Type B pancreatic cell (in vitro differentiated cells): ENCODE data around the gene ABHD18. TPM values are rescaled to one million over a fixed set of nuclear protein-coding genes. Genes with fewer than 3 reads are reported as not detected.
"Not testable (repeated sequence)": the region's sequence is repeated elsewhere in the genome, so short reads cannot be mapped to it uniquely, and the experiment has no call there.

Experiments used
- DNase-seq: peaks from one replicate; pipeline ENCODE4 v3.0.0; 2021; ENCODE audit warnings: mixed read lengths; ENCODE audit not compliant: unreplicated experiment; ENCODE audit errors: extremely low spot score
- H3K27ac Mint-ChIP-seq: 2 replicates; pipeline ENCODE4 v1.8.0; 2021; ENCODE audit warnings: mild to moderate bottlenecking, mixed read lengths
- H3K27me3 Mint-ChIP-seq: 2 replicates; pipeline ENCODE4 v1.8.0; 2021; ENCODE audit warnings: mixed read lengths
- H3K36me3 Mint-ChIP-seq: 2 replicates; pipeline ENCODE4 v1.8.0; 2021; ENCODE audit warnings: mixed read lengths
- H3K4me1 Mint-ChIP-seq: one replicate; pipeline ENCODE4 v1.8.0; 2021; ENCODE audit warnings: mixed read lengths; ENCODE audit not compliant: unreplicated experiment
- H3K4me3 Mint-ChIP-seq: 2 replicates; pipeline ENCODE4 v1.8.0; 2021; ENCODE audit warnings: mild to moderate bottlenecking, mixed read lengths
- H3K9me3 Mint-ChIP-seq: 2 replicates; pipeline ENCODE4 v1.8.0; 2021; ENCODE audit warnings: mixed read lengths
- total RNA-seq: library from RNA; stranded (reverse); gene quantifications from 2 replicates; pipeline ENCODE4 v1.2.1, GENCODE V29; 2021; ENCODE audit warnings: low replicate concordance
- TF ChIP-seq, protein P1 (sequence below): fragments of 200-600 bp; sonication (generic); conservative IDR thresholded peaks from 2 replicates; pipeline ENCODE4 v1.5.0; 2021; ENCODE audit warnings: antibody characterized with exemption, mild to moderate bottlenecking

The ABHD18 gene
- total RNA-seq, 1 donor from 2014 or later, result 13.1 TPM

DNA sequence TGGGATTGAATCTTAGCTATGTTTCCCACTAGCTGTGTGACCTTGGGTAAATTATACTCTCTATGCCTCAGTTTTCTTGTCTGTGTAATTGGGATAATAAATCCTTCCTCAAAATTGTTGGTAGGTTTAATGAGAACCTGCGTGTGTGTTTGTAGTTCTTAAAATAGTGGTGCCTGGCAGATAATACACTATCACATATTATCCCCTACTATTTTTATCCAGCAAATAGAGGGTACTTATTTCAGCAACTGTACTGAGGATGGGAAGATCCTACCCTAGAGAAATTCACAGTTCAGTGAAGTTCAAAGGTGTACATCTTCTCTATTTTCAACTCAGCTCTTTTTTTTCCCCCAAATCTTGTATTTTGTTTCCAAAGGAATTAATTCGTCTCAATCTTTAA, 17.2 kb downstream of the ABHD18 start:
- no peaks in the 10 kb centered on the region for H3K27me3 Mint-ChIP-seq

DNA sequence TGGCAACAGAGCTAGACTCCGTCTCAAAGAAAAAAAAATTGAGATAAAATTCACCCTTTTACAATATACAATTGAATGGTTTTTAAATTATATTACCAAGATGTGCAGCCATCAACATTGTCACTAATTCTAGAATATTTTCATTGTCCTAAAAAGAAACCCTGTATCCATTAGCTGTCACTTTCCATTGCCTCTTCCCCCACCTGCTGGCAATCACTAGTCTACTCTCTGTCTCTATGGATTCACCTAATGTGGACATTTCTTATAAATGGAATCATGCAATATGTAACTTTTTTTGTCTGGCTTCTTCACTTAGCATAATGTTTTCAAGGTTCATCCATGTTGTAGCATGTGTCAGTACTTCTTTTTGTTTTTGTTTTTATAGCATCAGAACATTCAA, 20.8 kb downstream of the ABHD18 start:
- Mint-ChIP-seq H3K9me3 (no peaks in the 10 kb centered on the region), H3K27me3 (no peaks in the 10 kb centered on the region), H3K4me1 (no peaks in the 10 kb centered on the region), H3K36me3 (peaks cover 14% of the 10 kb centered on the region), H3K4me3 (no peak overlapping the region), H3K27ac (no peak overlapping the region)
- TF ChIP-seq, protein P1, sequence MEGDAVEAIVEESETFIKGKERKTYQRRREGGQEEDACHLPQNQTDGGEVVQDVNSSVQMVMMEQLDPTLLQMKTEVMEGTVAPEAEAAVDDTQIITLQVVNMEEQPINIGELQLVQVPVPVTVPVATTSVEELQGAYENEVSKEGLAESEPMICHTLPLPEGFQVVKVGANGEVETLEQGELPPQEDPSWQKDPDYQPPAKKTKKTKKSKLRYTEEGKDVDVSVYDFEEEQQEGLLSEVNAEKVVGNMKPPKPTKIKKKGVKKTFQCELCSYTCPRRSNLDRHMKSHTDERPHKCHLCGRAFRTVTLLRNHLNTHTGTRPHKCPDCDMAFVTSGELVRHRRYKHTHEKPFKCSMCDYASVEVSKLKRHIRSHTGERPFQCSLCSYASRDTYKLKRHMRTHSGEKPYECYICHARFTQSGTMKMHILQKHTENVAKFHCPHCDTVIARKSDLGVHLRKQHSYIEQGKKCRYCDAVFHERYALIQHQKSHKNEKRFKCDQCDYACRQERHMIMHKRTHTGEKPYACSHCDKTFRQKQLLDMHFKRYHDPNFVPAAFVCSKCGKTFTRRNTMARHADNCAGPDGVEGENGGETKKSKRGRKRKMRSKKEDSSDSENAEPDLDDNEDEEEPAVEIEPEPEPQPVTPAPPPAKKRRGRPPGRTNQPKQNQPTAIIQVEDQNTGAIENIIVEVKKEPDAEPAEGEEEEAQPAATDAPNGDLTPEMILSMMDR, result no peak
- no peak for DNase-seq

More for the DNA sequence above, 17.2 kb downstream of the ABHD18 start:
- TF ChIP-seq, protein P1, result no peak
- Mint-ChIP-seq H3K4me3 (no peak overlapping the region), H3K27ac (no peak overlapping the region), H3K9me3 (no peaks in the 10 kb centered on the region), H3K36me3 (peaks cover 11% of the 10 kb centered on the region), H3K4me1 (no peaks in the 10 kb centered on the region)
- DNase-seq, result no peak

DNA sequence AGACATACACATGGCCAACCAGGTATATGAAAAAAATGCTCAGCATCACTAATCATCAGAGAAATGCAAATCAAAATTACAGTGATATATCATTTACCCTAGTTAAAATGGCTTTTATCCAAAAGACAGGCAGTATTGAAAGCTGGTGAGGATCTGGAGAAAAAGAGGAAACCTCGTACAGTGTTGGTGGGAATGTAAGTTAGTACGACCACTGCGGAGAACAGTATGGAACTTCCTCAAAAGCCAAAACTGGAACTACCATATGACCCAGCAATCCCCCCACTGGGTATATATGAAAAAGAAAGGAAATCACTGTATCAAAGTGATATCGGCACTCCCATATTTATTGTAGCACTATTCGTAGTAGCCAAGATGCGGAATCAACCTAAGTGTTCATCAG, 23.4 kb downstream of the ABHD18 start:
- H3K36me3 Mint-ChIP-seq, result peaks cover 13% of the 10 kb centered on the region
- no peak overlapping the region for H3K4me3 Mint-ChIP-seq
- H3K27me3 Mint-ChIP-seq, result no peaks in the 10 kb centered on the region
- TF ChIP-seq, protein P1, result no peak
- H3K9me3 Mint-ChIP-seq, result no peaks in the 10 kb centered on the region
- DNase-seq, result no peak
- H3K4me1 Mint-ChIP-seq, result no peaks in the 10 kb centered on the region
- no peak overlapping the region for H3K27ac Mint-ChIP-seq

DNA sequence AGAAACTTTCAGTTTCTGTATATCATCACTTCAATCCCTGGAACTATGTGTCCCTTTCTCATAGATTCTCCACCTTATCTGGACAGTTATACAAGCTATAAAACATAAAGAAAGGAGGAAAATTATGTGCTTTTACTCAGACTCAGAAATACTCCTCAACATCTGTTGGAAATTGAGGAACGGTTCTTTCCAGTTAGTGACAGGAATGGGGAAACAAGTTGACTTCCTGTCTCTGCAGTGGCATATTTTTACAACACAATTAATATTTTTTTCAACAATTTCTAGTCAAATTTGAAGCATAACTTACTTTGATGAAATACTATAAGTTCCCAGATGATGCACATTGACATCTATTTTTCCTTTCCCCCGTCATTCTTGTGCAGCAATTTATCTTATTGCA, 27.9 kb downstream of the ABHD18 start:
- no peak for DNase-seq
- H3K27me3 Mint-ChIP-seq, result no peaks in the 10 kb centered on the region
- H3K9me3 Mint-ChIP-seq, result no peaks in the 10 kb centered on the region
- no peak overlapping the region for H3K27ac Mint-ChIP-seq
- no peaks in the 10 kb centered on the region for H3K4me1 Mint-ChIP-seq
- peaks cover 16% of the 10 kb centered on the region for H3K36me3 Mint-ChIP-seq
- H3K4me3 Mint-ChIP-seq, result no peak overlapping the region
- TF ChIP-seq, protein P1, result no peak

DNA sequence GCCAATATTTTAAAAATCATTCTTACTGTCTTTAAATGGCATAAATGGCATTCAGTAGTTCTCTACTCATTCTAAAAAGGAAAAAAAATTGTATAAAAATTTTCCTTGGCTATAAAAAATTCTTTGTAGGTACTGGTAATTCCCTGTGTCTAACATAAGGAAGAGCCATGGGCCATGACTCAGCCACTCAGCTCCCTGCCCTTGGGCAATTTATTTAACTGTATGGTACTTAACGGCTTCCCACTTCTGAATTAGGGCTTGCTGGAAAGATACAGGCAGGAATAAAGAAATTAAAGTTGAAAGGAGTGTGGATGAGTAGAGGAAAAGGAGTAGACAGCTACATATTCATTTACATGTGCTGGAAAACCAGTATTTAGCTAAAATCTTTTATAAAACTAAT, 30.6 kb downstream of the ABHD18 start:
- no peaks in the 10 kb centered on the region for H3K27me3 Mint-ChIP-seq
- TF ChIP-seq, protein P1, result no peak
- DNase-seq, result no peak
- no peaks in the 10 kb centered on the region for H3K4me1 Mint-ChIP-seq
- H3K9me3 Mint-ChIP-seq, result no peaks in the 10 kb centered on the region
- H3K36me3 Mint-ChIP-seq, result peaks cover 23% of the 10 kb centered on the region
- no peak overlapping the region for H3K27ac Mint-ChIP-seq
- H3K4me3 Mint-ChIP-seq, result no peak overlapping the region

DNA sequence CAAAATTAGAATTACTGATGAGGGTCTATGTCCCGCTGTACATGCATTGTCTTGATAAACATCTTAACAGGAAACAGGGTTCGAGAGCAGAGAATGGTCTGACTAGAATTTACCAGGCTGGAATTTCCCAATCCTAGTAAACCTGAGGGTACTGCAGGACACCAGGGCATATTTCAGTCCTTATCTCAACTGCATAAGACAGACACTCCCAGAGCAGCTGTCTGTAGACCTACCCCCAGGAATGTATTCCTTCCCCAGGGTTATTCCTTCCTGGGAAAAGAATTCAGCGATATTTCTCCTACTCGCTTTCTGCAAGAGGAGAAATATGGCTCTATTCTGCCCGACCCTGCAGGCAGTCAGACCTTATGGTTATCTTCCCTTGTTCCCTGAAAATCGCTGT, 31.3 kb downstream of the ABHD18 start:
- not testable (repeated sequence) for H3K4me1 Mint-ChIP-seq, H3K4me3 Mint-ChIP-seq, H3K27me3 Mint-ChIP-seq, H3K27ac Mint-ChIP-seq, H3K9me3 Mint-ChIP-seq, DNase-seq
- H3K36me3 Mint-ChIP-seq, result peaks cover 27% of the 10 kb centered on the region
